Gastroesophageal sphincter (tissue), 3 donors: ENCODE results near the gene AKR1A1.

ENCODE experiments used
- EP300 ChIP-seq: sonication (generic); formaldehyde crosslinking; IDR thresholded peaks from one replicate; pipeline ENCODE4 v1.6.1; 2017; ENCODE audit warnings: antibody characterized with exemption, mild to moderate bottlenecking
- POLR2AphosphoS5 ChIP-seq: sonication (generic); formaldehyde crosslinking; IDR thresholded peaks from one replicate; pipeline ENCODE4 v1.6.1; 2017; ENCODE audit warnings: antibody characterized with exemption
- TF ChIP-seq, protein P1 (sequence below), 4 experiments: fragments of 200-600 bp in 2 of 4; fragments of 450-650 bp in 2 of 4; sonication (generic) in 1 of 4; IDR thresholded peaks; one replicate each; pipeline ENCODE4 v1.5.1; 2017 to 2019; ENCODE audit warnings: antibody characterized with exemption in 4 of 4, mild to moderate bottlenecking in 2 of 4, moderate library complexity in 2 of 4

DNA sequence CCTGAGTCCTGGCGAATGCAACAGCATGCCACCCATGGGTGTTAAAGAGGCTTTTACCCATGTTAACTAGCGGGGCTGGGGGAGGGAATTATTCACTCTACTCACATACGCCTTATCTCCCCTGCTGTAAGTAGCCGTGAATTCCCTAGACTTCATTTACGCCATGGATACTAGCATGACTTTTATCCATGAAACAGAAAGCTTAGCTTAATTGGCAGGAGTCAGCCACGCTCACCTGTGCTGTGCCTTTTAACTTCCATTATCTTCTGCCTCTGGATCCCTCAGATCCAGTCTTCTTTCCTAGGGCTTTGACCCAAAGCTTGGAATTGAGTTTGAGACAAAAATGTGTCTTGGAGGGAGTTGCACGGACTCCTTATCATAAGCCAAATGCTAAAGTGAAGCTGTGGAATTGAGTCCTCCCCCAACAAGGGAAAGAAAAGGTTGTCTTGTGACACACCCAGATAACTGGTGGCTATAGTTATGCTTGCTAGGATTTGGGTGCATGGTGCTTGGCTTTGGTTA lies 23.5 kb downstream of the AKR1A1 start:
- TF ChIP-seq POLR2AphosphoS5: no peak
- TF ChIP-seq, protein P1, sequence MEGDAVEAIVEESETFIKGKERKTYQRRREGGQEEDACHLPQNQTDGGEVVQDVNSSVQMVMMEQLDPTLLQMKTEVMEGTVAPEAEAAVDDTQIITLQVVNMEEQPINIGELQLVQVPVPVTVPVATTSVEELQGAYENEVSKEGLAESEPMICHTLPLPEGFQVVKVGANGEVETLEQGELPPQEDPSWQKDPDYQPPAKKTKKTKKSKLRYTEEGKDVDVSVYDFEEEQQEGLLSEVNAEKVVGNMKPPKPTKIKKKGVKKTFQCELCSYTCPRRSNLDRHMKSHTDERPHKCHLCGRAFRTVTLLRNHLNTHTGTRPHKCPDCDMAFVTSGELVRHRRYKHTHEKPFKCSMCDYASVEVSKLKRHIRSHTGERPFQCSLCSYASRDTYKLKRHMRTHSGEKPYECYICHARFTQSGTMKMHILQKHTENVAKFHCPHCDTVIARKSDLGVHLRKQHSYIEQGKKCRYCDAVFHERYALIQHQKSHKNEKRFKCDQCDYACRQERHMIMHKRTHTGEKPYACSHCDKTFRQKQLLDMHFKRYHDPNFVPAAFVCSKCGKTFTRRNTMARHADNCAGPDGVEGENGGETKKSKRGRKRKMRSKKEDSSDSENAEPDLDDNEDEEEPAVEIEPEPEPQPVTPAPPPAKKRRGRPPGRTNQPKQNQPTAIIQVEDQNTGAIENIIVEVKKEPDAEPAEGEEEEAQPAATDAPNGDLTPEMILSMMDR (IDR thresholded peaks at IDR 0.05): no peak
- TF ChIP-seq EP300: no peak
